ENCODE data around the gene PLET1.

Gene PLET1

DNA sequence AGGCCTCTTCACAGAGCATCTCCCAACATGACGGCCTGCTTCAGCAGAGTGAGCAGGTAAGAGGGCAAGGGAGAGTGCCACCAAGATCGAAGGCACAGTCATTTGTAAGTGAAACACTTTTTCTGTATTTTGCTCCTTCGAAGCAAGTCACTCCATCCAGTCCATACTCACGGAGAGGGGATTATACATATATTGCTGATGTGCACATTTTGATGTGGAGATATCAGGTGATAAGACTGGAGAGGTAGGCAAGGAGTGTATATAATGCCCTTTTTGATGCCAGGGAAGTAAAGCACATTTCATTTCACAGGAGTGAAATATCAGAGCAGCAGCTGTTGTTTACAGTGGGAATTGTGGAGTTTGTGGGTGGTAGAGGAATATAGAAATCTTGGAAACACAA, 23.2 kb downstream of the PLET1 start:
- DNase-seq, result no peak

DNA sequence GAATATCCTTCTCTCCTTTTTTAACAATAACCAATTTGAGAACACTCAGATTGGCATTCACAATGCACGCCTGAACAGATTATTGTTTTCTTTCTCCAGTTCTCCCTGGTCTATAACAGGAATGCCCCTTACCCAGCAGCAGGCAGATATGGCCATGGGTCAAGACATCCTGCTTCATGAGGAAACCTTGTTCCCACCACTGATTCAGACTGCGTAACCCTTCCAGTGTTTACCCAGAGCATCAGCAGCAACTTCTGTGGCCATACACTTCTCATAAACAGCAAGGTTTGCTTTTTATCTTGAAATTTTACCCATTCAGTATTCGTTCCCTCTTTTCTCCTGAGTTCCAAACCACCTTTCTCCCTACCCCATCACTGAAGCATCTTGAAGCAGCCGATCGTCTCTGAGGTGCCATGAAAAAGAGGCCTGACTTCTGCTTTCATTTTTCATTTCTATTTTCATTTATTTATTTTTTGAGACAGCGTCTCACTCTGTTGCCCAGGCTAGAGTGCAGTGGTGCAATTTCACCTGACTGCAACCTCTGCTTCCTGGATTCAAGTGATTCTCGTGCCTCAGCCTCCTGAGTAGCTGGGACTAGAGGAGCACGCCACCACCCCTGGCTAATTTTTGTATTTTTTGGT, 24.8 kb downstream of the PLET1 start:
- no peak for DNase-seq

DNA sequence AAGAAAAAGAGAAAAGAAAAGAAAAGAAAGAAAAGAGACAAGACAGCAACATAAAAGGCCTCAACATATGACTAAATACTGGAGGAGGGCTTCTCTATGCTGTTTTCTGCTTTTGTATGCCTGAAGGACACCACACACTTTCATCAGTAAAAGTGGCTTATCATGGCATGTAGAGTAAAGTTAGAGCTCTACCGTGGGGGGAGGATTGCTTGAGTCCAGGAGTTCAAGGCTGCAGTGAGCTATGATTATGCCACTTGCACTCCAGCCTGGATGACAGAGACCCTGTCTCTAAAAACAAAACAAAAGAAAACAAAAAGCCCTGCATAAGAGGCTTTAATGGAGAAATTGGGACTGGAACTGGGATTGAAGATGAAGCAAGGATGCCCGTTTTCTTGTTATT, 28.7 kb downstream of the PLET1 start:
- DNase-seq, result no peak

DNA sequence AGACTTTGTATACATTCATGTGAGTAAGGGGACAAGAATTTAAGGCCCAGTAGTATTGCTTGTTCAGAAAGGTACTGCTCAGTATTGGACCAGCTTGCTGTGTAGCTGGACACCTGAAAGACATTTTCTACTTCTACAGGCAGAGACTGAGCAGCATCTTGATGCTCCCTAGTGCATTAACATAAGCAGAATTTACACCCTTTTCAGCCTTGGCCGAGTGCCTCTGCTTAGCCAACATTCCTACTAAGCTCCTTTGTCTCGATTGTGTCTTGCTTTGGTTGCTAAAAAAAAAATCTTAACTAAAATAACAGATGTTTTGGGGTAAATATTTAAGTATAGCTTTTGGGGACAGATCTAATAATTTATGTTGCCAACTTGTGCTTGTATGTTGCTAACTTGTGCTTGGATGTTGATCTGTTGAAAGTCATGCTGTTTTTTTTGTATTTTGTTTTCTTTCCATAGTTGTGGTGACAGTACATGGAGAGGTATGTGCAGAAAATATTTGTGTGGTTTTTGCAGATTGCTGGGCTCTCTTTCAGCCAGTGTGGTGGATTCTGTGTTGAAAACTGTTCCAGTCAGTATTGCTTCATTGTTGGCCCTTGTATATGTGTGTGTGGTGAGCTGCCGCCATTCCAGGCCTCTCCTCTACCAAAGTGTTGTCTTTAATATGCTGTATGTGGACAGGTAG, 30.8 kb downstream of the PLET1 start:
- no peak for DNase-seq

DNA sequence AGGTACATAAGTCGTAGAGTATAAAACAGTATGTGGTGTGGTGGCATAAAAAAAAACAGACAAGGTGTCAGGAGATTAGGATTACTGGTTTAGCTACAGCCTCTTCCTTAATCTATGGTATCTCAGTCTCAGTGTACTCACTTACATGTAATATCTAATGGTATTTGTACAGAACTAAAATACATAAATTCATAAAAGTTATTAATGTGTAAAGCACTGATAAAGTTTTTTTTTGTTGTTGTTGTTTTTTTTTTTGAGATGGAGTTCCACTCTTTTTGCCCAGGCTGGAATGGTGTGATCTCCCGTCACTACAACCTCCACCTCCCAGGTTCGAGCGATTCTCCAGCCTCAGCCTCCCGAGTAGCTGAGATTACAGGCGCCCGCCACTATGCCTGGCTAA, 31.5 kb downstream of the PLET1 start:
- no peak for DNase-seq

DNA sequence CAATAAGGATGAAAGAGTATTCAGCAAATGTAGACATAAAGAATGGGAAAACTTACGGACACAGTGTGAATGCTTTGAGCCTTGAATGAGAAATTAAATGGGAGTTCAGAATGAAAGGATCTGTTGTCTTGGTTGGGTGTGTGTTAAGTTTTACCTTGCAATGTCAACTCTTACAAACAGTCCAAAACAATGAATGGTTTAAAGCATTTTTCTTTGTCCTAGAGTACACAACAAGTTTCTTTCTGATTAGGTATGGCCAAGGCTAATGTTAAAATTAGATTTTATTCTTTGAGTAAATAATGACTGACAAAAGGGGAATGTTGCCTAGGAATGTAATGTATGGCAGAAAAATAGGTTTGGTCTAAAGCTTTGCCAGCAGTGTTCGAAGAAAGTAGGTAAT, 32.0 kb downstream of the PLET1 start:
- DNase-seq, result no peak

DNA sequence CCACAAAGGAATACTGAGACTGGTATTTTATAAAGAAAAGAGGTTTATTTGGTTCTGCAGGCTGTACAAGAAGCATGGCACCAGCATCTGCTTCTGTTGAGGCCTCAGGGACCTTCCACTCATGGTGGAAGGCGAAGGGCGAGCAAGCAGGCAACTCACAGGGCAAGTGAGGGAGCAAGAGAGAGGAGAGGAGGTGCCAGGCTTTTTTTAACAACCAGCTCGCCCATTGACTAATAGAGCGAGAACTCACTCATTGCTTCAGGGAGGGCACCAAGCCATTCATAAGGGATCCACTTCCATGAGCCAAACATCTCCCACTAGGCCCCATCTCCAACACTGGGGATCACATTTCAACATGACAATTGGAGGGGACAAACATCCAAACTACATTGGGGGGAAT, 33.2 kb downstream of the PLET1 start:
- DNase-seq, result no peak

DNA sequence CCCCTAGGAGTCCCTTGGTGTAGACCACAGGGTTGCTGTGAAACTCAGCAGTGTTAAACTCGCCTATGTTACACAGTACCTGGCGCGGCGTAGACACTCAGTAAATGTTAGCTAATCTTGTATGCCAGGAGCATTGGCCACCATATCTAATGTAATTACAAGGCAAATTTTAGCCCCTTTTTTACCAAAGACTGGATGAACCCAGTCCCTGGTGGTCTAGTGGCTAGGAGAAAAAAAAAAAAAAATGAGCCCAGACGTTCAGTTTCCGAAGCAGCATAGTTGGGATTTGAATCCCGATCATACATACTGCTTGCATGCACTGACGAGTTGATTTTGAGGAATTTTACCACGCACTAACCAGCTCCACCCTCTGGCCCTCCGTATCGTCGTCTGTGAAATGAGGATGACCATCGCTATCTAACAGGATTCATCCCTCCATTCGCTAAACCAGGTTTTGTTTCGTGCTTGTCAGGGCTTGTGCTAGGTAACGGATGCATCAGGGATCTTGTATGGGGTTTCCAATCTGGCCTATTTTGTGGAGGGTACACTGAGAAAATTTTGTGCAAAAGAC, 33.7 kb downstream of the PLET1 start:
- DNase-seq, result peak; percentile 14 to 22

DNA sequence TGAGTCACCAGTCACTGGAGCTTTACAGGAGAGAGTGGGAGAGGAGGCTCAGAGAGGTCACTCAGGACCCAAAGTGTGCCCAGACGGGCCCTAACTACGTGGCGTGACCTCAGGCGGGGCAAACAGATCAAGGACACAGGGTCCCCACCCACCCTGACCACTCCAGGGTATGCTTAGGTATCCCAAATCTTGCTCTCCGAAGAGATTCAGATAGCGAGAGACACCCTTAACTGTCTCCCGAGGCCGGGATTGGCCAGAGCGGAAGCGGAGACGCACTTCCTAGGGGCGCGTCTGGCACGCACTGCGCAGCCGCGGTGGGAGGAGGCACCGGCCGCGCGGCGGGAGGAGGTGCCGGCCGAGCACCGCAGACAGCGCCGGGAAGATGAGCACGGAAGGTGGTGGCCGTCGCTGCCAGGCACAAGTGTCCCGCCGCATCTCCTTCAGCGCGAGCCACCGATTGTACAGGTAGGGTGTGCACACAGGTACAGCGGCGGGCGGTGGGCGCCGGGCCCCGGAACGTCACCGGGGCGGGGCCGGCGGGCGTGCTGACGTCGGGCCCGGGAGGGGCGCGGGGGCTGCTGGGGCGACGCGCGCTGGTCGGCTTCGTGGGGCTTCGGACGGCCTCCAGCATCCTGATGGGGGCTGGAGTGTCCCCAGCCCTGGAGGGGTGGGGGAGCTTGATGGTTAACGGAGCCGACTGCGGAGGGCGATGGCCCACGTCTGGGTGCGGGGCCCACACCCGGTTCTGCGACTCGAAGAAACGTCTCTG, 34.4 kb downstream of the PLET1 start, which contains the start of gene PTS:
Gene PTS, plus strand, starts transcription at position 367 of the 769 bp plus-strand sequence. Its CDS starts 16 bp downstream, at position 383.
- peak; percentile 85 to 91 for DNase-seq

DNA sequence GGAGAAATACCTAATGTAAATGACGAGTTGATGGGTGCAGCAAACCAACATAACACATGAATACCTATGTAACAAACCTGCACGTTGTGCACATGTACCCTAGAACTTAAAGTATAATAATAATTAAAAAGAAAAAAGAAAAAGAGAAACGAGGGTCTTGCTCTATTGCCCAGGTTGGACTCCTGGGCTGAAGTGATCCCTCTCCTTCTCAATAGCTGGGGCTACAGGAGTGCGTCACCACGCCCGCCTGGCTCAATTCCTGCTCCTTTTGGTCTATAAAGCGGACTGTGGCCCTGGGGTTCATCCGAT, 35.0 kb downstream of the PLET1 start:
- no peak for DNase-seq

DNA sequence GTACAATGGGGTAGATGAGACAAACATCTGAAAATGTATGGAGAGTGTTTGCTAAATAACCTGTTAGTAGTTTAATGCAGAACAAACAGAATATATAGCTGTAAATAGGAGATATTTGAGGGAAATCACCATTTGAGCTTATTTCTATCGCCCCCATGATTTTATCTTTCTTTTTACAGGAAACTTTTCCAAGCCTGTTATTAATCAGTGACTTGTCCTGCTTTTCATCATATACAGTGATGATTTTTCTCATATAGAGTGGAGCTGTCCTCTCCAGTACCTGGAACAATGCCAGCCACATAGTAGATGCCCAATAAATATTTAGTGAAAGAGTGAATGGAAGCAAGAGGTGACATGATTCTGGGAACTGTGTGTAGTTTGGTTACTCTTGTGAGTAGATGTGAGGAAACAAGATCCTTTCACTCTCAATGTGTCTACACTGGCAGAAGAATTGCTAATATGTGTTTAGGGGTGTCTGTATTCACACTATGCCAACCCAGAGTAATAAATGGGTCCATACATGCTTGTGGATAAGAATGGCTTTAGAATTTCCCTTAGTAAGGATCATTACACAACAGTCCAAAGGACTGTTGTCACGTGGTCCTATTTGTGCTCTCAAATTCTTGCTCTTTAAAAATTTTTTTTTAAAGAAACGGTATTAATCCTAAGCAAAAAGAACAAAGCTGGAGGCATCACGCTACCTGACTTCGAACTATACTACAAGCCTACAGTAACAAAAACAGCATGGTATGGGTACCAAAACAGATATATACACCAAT, 36.7 kb downstream of the PLET1 start:
- DNase-seq, result no peak

DNA sequence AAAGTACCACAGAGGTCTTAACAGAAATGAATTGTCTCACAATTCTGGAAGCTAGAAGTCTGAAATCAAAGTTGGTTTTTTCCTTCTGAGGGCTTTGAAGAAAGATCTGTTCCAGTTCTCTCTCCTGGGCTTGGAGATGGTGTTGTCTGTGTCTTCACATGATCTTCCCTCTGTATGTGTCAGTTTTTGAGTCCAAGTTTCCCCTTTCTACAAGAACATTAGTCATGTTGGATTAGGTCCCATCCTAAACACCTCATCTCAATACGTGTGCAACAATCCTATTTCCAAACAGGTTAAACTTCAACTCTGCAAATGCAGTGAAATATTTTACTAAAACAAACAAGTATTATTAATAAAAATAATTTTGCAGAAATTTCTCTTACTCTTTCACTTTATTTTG, 37.5 kb downstream of the PLET1 start:
- DNase-seq, result peak in 1 of 2 donors; percentile 36

DNA sequence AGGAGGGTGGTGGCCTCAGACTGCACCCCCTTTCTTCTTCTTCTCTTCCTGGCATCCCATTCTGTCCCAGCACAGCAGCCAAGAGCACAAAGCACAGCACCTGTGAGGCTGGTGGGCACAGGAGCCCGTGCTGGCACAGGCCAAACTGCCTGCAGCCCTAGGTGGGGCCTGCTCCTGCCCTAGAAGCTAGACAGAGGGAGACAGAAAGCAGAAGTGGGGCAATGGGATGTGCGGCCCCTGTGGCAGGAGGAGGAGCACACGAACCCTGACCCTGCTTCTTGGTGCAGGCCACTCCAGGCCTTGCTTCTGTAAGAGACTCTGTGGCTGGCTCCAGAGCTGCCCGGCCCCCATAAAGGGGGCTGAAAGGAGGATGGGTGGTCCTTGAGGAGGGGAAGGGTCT, 38.4 kb downstream of the PLET1 start:
- DNase-seq, result no peak

DNA sequence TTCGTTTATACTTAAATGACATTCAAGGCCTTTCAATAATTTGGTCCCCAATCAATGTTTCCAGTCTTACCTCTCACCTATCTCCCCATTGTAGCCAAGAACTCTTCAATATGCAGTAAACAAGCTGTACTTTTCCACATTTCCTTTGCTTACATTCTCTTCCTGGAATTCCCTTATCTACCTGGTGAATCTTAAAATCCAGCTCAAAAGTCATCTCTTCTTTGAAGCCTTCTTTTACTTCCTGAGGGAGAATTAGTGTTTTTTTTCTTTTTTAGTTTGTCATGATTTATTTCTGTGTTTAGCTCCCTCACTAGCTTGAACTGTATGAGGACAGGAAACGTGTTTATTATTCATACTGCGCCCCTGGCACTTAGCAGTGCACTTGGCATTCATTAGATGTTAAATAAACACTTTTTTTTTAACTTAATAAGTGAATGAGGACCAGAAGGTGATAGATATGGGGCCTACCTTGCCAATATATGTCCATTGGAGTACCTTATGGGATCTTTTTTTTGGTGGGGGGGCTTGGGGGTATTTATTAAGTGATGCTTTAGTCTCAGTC, 39.3 kb downstream of the PLET1 start:
- DNase-seq, result no peak

DNA sequence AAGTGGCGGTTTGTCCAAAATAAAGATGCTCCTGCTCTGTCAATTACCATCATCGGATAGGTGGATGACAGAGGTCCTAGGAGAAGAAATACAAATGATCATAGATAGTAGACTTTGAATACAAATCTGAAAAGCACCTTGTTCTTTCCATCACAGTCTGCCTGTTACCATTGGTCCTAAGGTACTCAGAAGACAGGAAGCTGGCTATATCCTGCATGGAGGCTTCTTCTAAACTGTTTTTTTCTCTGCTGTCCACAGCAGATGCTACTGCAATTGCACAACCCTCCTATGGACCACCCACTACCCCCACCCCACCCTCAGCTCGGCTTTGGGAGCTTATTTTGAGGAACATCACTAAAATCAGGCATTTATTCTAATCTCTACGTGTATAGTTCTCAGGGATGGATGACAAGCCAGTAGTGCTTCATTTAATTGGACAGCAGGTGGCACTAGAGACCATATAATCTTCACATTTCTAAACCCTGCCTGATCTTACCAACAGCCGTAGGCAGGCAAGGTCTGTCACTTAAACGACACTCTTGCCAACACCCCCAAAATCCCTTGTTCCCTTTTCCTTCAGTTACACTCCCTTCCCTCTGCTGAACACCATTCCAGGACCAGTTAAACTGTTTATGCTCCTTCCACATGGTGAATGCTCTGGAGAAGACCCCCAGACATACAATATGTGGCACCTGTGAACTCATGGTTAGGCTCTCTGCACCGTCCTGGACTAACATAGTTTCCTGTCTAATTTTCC, 41.0 kb downstream of the PLET1 start:
- peak; percentile 71 to 87 for DNase-seq

DNA sequence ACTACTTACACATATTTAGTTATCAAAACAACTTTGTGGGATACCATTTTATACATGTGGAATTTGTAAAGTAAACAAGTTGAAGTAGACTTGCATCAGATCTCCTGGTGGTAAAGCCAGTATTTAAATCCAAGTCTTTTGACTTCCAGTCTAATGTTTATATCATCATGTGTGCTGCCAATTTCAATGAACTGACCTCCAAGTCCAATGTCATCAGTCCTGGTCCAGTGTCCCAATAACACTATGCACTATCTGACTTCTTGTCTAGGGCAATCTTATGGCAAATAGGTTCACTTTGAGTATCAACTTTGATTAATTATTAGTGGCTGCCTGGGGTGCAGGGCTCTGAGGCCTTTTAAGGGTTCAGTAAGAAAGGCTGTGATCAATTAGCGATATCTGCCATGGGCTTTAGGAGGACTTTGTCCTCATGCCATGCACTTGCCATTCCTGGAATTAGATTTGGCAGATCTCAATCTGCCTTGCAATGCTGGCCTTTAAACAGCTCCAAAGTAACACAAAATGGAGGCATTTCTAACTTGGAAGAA, 44.0 kb downstream of the PLET1 start:
- DNase-seq, result no peak

DNA sequence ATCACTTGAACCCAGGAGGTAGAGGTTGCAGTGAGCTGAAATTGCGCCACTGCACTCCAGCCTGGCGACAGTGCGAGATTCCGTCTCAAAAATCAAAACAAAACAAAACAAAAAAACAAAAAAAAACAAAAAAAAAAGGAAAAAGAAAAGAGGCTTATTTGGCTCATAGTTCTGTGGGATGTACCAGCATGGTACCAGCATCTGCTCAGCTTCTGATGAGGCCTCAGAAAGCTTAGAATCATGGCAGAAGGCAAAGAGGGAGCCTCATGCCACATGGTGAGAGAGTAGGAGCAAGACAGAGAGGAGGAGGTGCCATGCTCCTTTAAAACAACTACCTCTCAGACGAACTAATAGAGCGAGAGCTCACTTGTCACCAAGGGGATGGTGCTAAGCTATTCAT, 45.0 kb downstream of the PLET1 start:
- DNase-seq, result no peak

DNA sequence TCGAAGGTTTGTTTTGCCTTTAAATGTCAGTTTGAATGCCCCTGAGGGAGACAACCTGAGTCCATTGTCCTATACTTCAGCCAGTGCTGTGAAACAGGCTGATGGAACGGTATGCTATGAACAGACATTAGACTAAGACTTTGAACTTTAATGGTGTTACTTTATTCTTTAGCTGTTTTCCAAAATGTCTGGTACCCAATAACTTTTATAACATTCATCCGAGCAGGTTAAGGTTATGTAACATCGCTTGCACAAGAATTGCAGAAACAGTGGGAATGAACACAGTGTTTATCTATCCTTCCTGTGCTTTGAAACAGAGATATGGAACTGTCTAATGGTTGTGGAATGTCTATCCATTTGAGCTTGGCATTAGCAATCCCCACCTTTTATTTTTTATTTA, 46.9 kb downstream of the PLET1 start:
- no peak for DNase-seq

DNA sequence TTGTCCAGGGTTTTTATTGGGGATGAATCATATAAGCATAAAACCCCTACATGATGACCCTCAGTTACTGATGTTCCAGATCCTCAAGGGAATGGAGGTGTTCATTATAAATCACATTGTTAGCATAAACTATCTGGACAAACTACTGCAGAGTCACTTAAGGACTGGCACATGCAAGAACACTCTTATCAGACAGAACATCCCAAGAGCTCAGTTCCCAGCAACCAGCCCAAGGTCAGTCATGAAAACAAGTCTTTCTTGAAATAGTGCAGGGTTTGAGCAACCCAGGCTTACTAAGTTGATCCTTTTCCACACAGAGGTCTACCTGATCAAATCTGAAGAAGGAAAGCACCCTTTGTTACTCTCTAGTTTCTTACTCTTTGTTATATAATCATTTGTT, 48.0 kb downstream of the PLET1 start:
- no peak for DNase-seq

DNA sequence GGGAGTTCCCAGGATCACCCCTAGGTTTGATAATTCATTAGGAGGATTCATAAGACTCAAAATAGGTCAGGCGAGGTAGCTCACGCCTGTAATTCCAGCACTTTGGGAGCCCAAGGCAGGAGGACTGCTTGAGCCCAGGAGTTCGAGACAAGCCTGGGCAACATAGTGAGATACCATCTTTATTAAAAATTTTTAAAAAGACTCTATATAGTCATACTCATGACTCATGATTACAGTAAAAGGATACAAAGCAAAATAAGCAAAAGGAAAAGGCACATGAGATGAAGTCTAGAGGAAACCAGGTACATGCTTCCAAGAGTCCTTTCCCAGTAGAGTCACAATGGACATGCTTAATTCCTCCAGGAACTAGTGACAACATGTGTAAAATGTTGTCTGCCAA, 48.4 kb downstream of the PLET1 start:
- no peak for DNase-seq

DNA sequence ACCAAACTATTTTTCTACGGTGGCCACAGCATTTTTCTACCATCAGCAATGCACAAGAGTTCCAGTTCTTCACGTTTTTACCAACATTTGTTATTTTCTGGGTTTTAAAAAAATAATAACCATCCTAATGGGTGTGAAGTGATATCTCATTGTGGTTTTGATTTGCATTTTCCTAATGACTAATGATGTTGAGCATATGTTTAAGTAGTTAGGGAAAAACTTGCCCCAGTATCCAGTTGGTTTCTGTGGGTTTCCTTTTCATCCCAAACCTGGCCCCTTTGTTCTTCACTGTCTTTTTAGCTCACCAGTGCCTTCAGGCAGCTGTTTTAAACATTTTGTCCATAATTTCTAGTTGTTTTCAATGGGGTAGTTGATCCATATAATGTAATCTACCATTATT, 49.1 kb downstream of the PLET1 start:
- no peak for DNase-seq

DNA sequence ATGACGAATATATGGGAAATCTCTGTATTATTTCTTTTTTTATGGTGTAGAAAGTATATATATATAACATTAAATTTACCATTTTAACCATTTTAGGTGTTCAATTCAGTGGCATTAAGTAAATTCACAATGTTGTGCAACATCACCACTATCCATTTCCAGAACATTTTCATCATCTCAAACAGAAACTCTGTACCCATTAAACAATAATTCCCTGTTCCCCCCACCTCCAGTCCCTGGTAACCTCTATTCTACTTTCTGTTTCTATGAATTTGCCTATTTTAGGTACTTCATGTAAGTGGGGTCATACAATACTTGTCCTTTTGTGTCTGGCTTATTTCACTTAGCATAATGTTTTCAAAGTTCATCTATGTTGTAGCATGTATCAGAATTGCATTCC, 49.8 kb downstream of the PLET1 start:
- no peak for DNase-seq

Data from inflammatory macrophage treated with lipopolysaccharide for 1 hour (primary cell).